Astrocyte of the cerebellum (primary cell): ENCODE measurements around the gene TIMM17A.
"Not testable (repeated sequence)": the region's sequence is repeated elsewhere in the genome, so short reads cannot be mapped to it uniquely, and the experiment has no call there.

Experiments
- DNase-seq: peaks from one replicate; pipeline ENCODE4 v3.0.0-alpha.2; 2011; ENCODE audit warnings: low read depth
- H3K4me3 ChIP-seq: 2 replicates; pipeline ENCODE4 v1.5.1; 2011; ENCODE audit warnings: mild to moderate bottlenecking, low read depth, low read length, moderate library complexity
- in situ Hi-C: cut with HindIII; loops from 2 replicates; pipeline ENCODE4 v1.10.0; 2017; ENCODE audit warnings: low sequenced_read_pairs
- TF ChIP-seq, protein P1 (sequence below): IDR thresholded peaks from 2 replicates; pipeline ENCODE4 v1.5.1; 2012; ENCODE audit warnings: low read length, low read depth, moderate library complexity, mild to moderate bottlenecking; ENCODE audit errors: missing control alignments

The TIMM17A gene

DNA sequence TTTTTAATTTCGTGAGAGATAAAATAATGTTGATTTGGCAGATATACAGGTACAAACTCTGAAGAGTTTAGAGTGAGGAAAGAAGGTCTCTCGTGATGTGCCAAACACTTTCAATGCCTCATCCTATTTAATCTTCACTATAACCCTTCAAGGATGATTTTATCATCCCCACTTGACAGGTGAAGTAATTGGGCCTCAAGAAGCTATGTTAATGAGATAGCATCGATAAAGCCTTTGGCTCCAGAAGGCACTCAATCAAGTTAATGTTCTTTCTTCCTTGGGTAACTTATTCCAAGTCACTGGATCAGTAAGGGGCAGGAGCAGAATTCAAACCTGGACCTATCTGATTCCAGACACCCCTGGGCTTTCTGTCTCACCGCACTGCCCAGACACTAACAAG, 16.2 kb upstream of the TIMM17A start:
- no peak overlapping the region for H3K4me3 ChIP-seq
- TF ChIP-seq, protein P1, sequence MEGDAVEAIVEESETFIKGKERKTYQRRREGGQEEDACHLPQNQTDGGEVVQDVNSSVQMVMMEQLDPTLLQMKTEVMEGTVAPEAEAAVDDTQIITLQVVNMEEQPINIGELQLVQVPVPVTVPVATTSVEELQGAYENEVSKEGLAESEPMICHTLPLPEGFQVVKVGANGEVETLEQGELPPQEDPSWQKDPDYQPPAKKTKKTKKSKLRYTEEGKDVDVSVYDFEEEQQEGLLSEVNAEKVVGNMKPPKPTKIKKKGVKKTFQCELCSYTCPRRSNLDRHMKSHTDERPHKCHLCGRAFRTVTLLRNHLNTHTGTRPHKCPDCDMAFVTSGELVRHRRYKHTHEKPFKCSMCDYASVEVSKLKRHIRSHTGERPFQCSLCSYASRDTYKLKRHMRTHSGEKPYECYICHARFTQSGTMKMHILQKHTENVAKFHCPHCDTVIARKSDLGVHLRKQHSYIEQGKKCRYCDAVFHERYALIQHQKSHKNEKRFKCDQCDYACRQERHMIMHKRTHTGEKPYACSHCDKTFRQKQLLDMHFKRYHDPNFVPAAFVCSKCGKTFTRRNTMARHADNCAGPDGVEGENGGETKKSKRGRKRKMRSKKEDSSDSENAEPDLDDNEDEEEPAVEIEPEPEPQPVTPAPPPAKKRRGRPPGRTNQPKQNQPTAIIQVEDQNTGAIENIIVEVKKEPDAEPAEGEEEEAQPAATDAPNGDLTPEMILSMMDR = no peak
- in situ Hi-C loops = no loop called here
- no peak for DNase-seq

DNA sequence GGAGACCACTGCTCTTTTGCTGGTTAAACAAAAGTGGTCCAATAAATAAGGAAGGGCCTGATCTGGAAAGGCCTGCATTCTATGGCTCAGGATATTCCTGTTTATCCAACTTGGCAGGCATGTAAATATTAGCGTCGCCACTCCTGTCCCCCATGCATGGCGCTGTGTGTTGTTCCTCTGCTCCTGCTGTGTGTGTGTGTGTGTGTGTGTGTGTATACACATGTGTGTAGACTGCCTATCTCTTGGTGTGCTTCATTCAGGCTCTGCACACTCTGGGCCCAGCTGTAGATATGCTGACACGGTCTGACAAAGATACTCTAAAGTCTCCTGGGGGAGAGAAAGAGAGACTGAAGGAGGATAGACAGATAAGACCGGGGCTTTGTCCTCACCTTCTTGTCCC, 15.7 kb upstream of the TIMM17A start:
- TF ChIP-seq, protein P1 = no peak
- no peak overlapping the region for H3K4me3 ChIP-seq
- DNase-seq = no peak
- in situ Hi-C loops = no loop called here

DNA sequence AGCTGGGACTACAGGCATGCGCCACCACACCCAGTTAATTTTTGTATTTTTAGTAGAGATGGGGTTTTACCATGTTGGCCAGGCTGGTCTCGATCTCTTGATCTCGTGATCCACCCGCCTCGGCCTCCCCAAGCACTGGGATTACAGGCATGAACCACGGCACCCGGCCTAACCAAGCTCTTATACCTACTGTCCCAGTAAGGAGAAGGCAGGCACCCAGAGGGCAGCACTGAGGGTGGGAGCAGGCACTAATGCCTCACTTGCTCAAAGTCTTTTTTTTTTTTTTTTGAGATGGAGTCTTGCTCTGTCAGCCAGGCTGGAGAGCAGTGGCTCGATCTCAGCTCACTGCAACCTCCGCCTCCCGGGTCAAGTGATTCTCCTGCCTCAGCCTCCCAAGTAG, 15.0 kb upstream of the TIMM17A start:
- DNase-seq, in situ Hi-C loops, H3K4me3 ChIP-seq: not testable (repeated sequence)

DNA sequence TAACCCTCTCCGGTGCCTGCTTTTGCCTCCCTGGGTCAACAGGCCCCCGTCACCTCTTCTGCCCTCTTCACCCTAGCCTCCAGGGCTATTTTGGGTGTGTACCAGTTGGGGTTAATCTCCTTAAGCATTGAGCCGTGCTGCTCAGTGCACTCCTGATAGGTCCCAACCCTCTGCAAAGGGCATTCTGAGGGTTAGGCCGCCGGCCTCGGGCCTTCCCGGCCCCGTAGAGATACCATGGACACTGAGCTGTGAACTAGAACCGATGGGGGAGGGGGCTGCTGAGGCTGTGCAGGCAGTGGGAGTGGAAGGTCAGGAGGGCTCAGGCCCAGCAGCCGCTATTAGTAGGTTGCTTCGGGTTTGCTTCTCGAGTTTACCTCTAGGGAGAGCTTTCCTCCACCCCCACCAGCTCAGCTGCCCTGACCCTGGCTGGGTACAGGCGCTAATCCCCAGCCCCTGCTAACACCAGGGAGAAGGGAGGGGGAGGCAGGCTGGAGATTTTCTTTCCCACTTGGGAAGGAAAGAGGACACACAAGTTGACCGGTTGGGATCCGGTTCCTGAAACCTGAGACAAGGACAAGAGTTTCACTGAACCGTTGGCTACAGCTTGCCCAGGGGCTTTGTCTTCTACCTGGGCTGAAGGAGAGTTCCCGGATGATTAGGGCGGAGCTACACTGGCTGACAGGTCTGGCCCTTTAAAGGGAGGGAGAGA, 13.7 kb upstream of the TIMM17A start:
- TF ChIP-seq, protein P1 = no peak
- in situ Hi-C loops = no loop called here
- H3K4me3 ChIP-seq = no peak overlapping the region
- DNase-seq = no peak

DNA sequence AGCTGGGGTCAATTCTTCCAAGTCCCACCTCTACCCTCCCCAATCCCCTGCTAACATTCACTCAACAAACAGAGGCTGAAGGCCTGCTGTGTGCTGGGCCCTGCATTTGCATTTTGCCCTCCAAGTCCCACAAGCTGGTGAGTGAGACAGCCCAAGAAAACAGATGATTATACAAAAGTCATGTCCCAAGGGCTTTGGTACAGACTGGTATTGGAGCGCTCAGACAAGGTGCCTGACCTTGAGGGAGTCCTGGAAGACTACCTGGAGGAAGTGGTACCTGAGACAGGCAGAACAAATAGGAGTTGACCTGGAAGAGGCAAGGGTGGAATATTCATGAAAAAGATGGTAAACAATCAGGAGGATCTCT, 13.2 kb upstream of the TIMM17A start:
- no peak overlapping the region for H3K4me3 ChIP-seq
- DNase-seq = no peak
- in situ Hi-C loops = no loop called here
- TF ChIP-seq, protein P1 = no peak

DNA sequence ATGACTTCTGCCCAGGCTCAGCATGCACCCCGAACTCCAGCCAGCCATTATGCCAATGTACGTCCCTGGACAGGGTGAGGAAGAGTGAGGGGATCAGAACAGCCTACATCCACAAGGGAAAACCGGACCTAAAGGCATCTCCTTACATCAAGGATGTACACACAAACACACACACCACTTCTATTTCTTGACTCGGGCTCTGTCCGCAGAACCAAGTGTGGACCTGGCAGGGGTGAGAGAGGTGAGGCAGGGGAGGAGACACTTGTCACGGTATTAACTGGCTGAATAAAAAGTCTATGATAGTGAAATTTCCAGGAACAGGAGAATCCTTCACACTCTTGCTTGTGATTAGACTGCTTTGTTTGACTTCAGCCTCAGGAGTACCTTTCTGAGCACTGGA, 11.3 kb upstream of the TIMM17A start:
- H3K4me3 ChIP-seq = no peak overlapping the region
- in situ Hi-C loops = no loop called here

GRCh38 chr1:201944639-201945038, 10.7 kb upstream of the TIMM17A start:
- no peak for DNase-seq
- no peak overlapping the region for H3K4me3 ChIP-seq
- TF ChIP-seq, protein P1 = no peak
- in situ Hi-C loops = no loop called here

More for the DNA sequence above, 11.3 kb upstream of the TIMM17A start:
- no peak for DNase-seq
- TF ChIP-seq, protein P1 = no peak
